GM19438 (cell line): ENCODE results near the gene C2orf72.
"Not testable (repeated sequence)": the region's sequence is repeated elsewhere in the genome, so short reads cannot be mapped to it uniquely, and the experiment has no call there.

Experiments
- ATAC-seq: cut with Tn5 transposase; IDR thresholded peaks from one replicate; pipeline ENCODE4 v1.9.1; 2021; ENCODE audit warnings: low read depth; ENCODE audit not compliant: unreplicated experiment

Gene C2orf72

GRCh38 chr2:231012463-231012862 lies 24.9 kb upstream of the C2orf72 start:
- no peak for ATAC-seq

- no peak for ATAC-seq
These were observed 23.5 kb upstream of the C2orf72 start for GRCh38 chr2:231013820-231014219.

- no peak for ATAC-seq
These were observed 21.8 kb upstream of the C2orf72 start for GRCh38 chr2:231015478-231015877.

- no peak for ATAC-seq
These were observed 21.4 kb upstream of the C2orf72 start for GRCh38 chr2:231015926-231016325.

- no peak for ATAC-seq
These were observed 20.6 kb upstream of the C2orf72 start for GRCh38 chr2:231016566-231017230.

GRCh38 chr2:231017231-231017598 lies 20.1 kb upstream of the C2orf72 start:
- no peak for ATAC-seq

- no peak for ATAC-seq
These were observed 19.1 kb upstream of the C2orf72 start for GRCh38 chr2:231018184-231018583.

GRCh38 chr2:231025059-231025458 lies 12.3 kb upstream of the C2orf72 start:
- not testable (repeated sequence) for ATAC-seq

- ATAC-seq, result no peak
These were observed 8.4 kb upstream of the C2orf72 start for GRCh38 chr2:231028889-231029288.

- ATAC-seq, result no peak
These were observed 7.8 kb upstream of the C2orf72 start for GRCh38 chr2:231029563-231029962.

- ATAC-seq, result no peak
These were observed 6.6 kb upstream of the C2orf72 start for GRCh38 chr2:231030725-231031124.

- ATAC-seq, result no peak
These were observed 4.7 kb upstream of the C2orf72 start for GRCh38 chr2:231032575-231033140.

GRCh38 chr2:231033147-231034132 lies 3.9 kb upstream of the C2orf72 start:
- no peak for ATAC-seq

GRCh38 chr2:231034291-231034882 lies 2.9 kb upstream of the C2orf72 start:
- ATAC-seq, result no peak

GRCh38 chr2:231036131-231036530 lies 1.2 kb upstream of the C2orf72 start:
- ATAC-seq, result no peak

GRCh38 chr2:231036578-231037106 lies 681 bp upstream of the C2orf72 start:
- ATAC-seq, result no peak

- no peak for ATAC-seq
These were observed 584 bp downstream of the C2orf72 start for GRCh38 chr2:231037731-231038482.

- ATAC-seq, result no peak
These were observed 1.4 kb downstream of the C2orf72 start for GRCh38 chr2:231038483-231039293.

GRCh38 chr2:231039294-231039664 lies 2.0 kb downstream of the C2orf72 start:
- no peak for ATAC-seq
